Activated CD8-positive, alpha-beta T cell treated with anti-CD3 and anti-CD28 coated beads for 36 hours (primary cell): ENCODE measurements around the gene ECSIT. TPM values are rescaled to one million over a fixed set of nuclear protein-coding genes. Genes with fewer than 3 reads are reported as not detected.
A peak's percentile ranks its signal among the peaks of the same experiment; 100 is the strongest.

Experiments
- ATAC-seq: fragments of 200-7000 bp; cut with Tn5 transposase; one replicate; pipeline ENCODE4 v1.10.0; 2021; ENCODE audit warnings: mild to moderate bottlenecking, moderate library complexity
- CTCF ChIA-PET: fragments of 350-600 bp; sonication (Branson Sonifier 250); formaldehyde crosslinking; loops from one replicate; lab custom pipeline; 2021; ENCODE audit warnings: antibody characterized with exemption; lab: Charles Lee
- POLR2A ChIA-PET: fragments of 350-600 bp; sonication (Branson Sonifier 250); formaldehyde crosslinking; loops from one replicate; lab custom pipeline; 2021; ENCODE audit warnings: antibody characterized with exemption; lab: Charles Lee
- DNase-seq: peaks from one replicate; pipeline ENCODE4 v3.0.0-alpha.2; 2020
- H3K27ac Mint-ChIP-seq: one replicate; pipeline ENCODE4 v1.8.0; 2021; ENCODE audit warnings: mild to moderate bottlenecking, mixed read lengths
- H3K27me3 Mint-ChIP-seq: one replicate; pipeline ENCODE4 v1.8.0; 2021; ENCODE audit warnings: mixed read lengths
- H3K36me3 Mint-ChIP-seq: one replicate; pipeline ENCODE4 v1.8.0; 2021; ENCODE audit warnings: low read depth, mixed read lengths
- H3K4me1 Mint-ChIP-seq: one replicate; pipeline ENCODE4 v1.8.0; 2021; ENCODE audit warnings: low read depth, mixed read lengths
- H3K4me3 Mint-ChIP-seq: one replicate; pipeline ENCODE4 v1.8.0; 2021; ENCODE audit warnings: mild to moderate bottlenecking, moderate library complexity, mixed read lengths
- H3K9me3 Mint-ChIP-seq: one replicate; pipeline ENCODE4 v1.8.0; 2021; ENCODE audit warnings: mixed read lengths
- CTCF ChIP-seq: fragments of 200-600 bp; IDR thresholded peaks from one replicate; pipeline ENCODE4 v1.8.0; 2022; ENCODE audit warnings: antibody characterized with exemption, mild to moderate bottlenecking
- intact Hi-C: fragments of 100-400 bp; cut with micrococcal nuclease; formaldehyde crosslinking; loops from one replicate; pipeline ENCODE4 v1.10.0; 2022
- total RNA-seq, 2 experiments: library from RNA; stranded (reverse); gene quantifications; one replicate each; pipeline ENCODE4 v1.2.3, GENCODE V29; 2021

Gene ECSIT
- total RNA-seq, 2 experiments from 2014 or later, result 51.2 to 53.9 TPM

- H3K9me3 Mint-ChIP-seq, result no peaks in the 10 kb centered on the region
- DNase-seq (peak; percentile 80), ATAC-seq (peak; percentile 64)
- peaks cover 9% of the 10 kb centered on the region for H3K36me3 Mint-ChIP-seq
- ChIA-PET POLR2A (interaction anchor here (0.6 to 2.0 kb wide), 8 partner anchors 18 to 137 kb away, joined by 3 to 6 read pairs (median 4); partner anchors contain the start of genes ECSIT and ZNF627), CTCF (interaction anchor here (0.6 to 4.4 kb wide), 19 partner anchors 9 to 176 kb away, joined by 3 to 39 read pairs (median 5); partner anchors contain the start of gene ECSIT)
- no peaks in the 10 kb centered on the region for H3K27me3 Mint-ChIP-seq
- H3K4me3 Mint-ChIP-seq, result peak overlapping the region; percentile 91
- peak; percentile 88 for TF ChIP-seq CTCF
- H3K27ac Mint-ChIP-seq, result peak overlapping the region; percentile 56
- intact Hi-C loops, result loop anchor here (2.0 kb wide), 1 partner anchor 26 kb away; no protein-coding TSS in a partner anchor
- H3K4me1 Mint-ChIP-seq, result peaks cover 34% of the 10 kb centered on the region
Observed at GRCh38 chr19:11560404-11561051, 31.6 kb upstream of the ECSIT start.

GRCh38 chr19:11558881-11559828, 30.2 kb upstream of the ECSIT start, which contains the start of gene ELOF1:
ELOF1 (minus strand) TSS chr19:11559230; CDS start chr19:11554347, 4,883 bp downstream.
- intact Hi-C loops, result no loop called here
- DNase-seq (peak; percentile 99), ATAC-seq (peak; percentile 96)
- CTCF ChIA-PET, result interaction anchor here (1.0 to 4.4 kb wide), 14 partner anchors 10 to 183 kb away, joined by 3 to 39 read pairs (median 6); partner anchors contain the start of gene ECSIT
- Mint-ChIP-seq H3K27ac (peak within 1 kb of the TSS; percentile 93), H3K4me1 (peaks cover 41% of the 10 kb centered on the region), H3K27me3 (no peaks in the 10 kb centered on the region), H3K4me3 (peak within 1 kb of the TSS; percentile 91), H3K9me3 (no peaks in the 10 kb centered on the region), H3K36me3 (peaks cover 14% of the 10 kb centered on the region)
- no peak for TF ChIP-seq CTCF
- POLR2A ChIA-PET, result interaction anchor here (0.6 to 2.1 kb wide), 21 partner anchors 8 to 281 kb away, joined by 3 to 17 read pairs (median 4); partner anchors contain the start of genes ACP5, ZNF627 and ZNF823

- ChIA-PET CTCF (interaction anchor here (0.7 to 1.4 kb wide), 2 partner anchors 35 to 75 kb away, joined by 3 read pairs; no protein-coding TSS in a partner anchor), POLR2A (interaction anchor here (0.6 kb wide), 1 partner anchor 372 kb away, joined by 4 read pairs; no protein-coding TSS in a partner anchor)
- Mint-ChIP-seq H3K36me3 (peaks cover 22% of the 10 kb centered on the region), H3K27me3 (no peaks in the 10 kb centered on the region), H3K9me3 (no peaks in the 10 kb centered on the region), H3K4me1 (peaks cover 42% of the 10 kb centered on the region), H3K27ac (peak overlapping the region; percentile 6), H3K4me3 (peak overlapping the region; percentile 91)
- no peak for ATAC-seq
- TF ChIP-seq CTCF, result no peak
- intact Hi-C loops, result no loop called here
- no peak for DNase-seq
Observed at GRCh38 chr19:11556634-11557420, 27.9 kb upstream of the ECSIT start.

GRCh38 chr19:11555246-11555645, 26.3 kb upstream of the ECSIT start:
- intact Hi-C loops, result no loop called here
- no peak for TF ChIP-seq CTCF
- Mint-ChIP-seq H3K9me3 (no peaks in the 10 kb centered on the region), H3K27me3 (no peaks in the 10 kb centered on the region), H3K4me3 (no peak overlapping the region), H3K36me3 (peaks cover 22% of the 10 kb centered on the region), H3K27ac (peak overlapping the region; percentile 11), H3K4me1 (peaks cover 34% of the 10 kb centered on the region)
- CTCF ChIA-PET, result interaction anchor here (1.7 kb wide), 1 partner anchor 19 kb away, joined by 6 read pairs; no protein-coding TSS in a partner anchor
- POLR2A ChIA-PET, result no interaction called here
- DNase-seq, result no peak
- ATAC-seq, result no peak
